NCI-H82 treated with DMSO at 0.1 percent for 48 hours (cell line): ENCODE data around the gene SLC16A2.
"Not testable (repeated sequence)": the region's sequence is repeated elsewhere in the genome, so short reads cannot be mapped to it uniquely, and the experiment has no call there.

Experiments used
- DNase-seq: peaks from one replicate; lab custom pipeline; 2025; ENCODE audit not compliant: unreplicated experiment; lab: John Stamatoyannopoulos, UW

SLC16A2 gene

GRCh38 chrX:74445099-74445498, 23.8 kb downstream of the SLC16A2 start:
- no peak for DNase-seq

- no peak for DNase-seq
These were observed 25.6 kb downstream of the SLC16A2 start for GRCh38 chrX:74446876-74447275.

GRCh38 chrX:74448669-74449068, 27.4 kb downstream of the SLC16A2 start:
- no peak for DNase-seq

- no peak for DNase-seq
These were observed 28.1 kb downstream of the SLC16A2 start for GRCh38 chrX:74449322-74449936.

- DNase-seq: no peak
These were observed 28.6 kb downstream of the SLC16A2 start for GRCh38 chrX:74449937-74450330.

GRCh38 chrX:74450803-74451449, 29.6 kb downstream of the SLC16A2 start:
- no peak for DNase-seq

GRCh38 chrX:74451450-74452198, 30.3 kb downstream of the SLC16A2 start:
- DNase-seq: no peak

- DNase-seq: no peak
These were observed 30.8 kb downstream of the SLC16A2 start for GRCh38 chrX:74452199-74452481.

- DNase-seq: no peak
These were observed 31.9 kb downstream of the SLC16A2 start for GRCh38 chrX:74453178-74453577.

GRCh38 chrX:74454233-74454632, 32.9 kb downstream of the SLC16A2 start:
- not testable (repeated sequence) for DNase-seq

- no peak for DNase-seq
These were observed 37.4 kb downstream of the SLC16A2 start for GRCh38 chrX:74458736-74459135.

GRCh38 chrX:74461384-74461783, 40.1 kb downstream of the SLC16A2 start:
- no peak for DNase-seq

- no peak for DNase-seq
These were observed 43.4 kb downstream of the SLC16A2 start for GRCh38 chrX:74464722-74465121.

GRCh38 chrX:74465424-74465823, 44.1 kb downstream of the SLC16A2 start:
- no peak for DNase-seq

- DNase-seq: no peak
These were observed 46.4 kb downstream of the SLC16A2 start for GRCh38 chrX:74467656-74468055.

GRCh38 chrX:74473116-74473515, 51.8 kb downstream of the SLC16A2 start:
- not testable (repeated sequence) for DNase-seq

GRCh38 chrX:74490247-74490646, 69.0 kb downstream of the SLC16A2 start:
- no peak for DNase-seq

GRCh38 chrX:74492720-74493201, 71.5 kb downstream of the SLC16A2 start:
- DNase-seq: peak; percentile 63

- DNase-seq: no peak
These were observed 72.5 kb downstream of the SLC16A2 start for GRCh38 chrX:74493806-74494205.

GRCh38 chrX:74498924-74499323, 77.6 kb downstream of the SLC16A2 start:
- DNase-seq: no peak

GRCh38 chrX:74500067-74500466, 78.8 kb downstream of the SLC16A2 start:
- no peak for DNase-seq

GRCh38 chrX:74500555-74500954, 79.3 kb downstream of the SLC16A2 start:
- DNase-seq: no peak
